HG02610 (cell line): ENCODE measurements around the gene ALX1.

Experiments
- ATAC-seq: cut with Tn5 transposase; IDR thresholded peaks from one replicate; pipeline ENCODE4 v1.9.1; 2021; ENCODE audit warnings: mild to moderate bottlenecking, moderate library complexity; ENCODE audit not compliant: unreplicated experiment

Gene ALX1

DNA sequence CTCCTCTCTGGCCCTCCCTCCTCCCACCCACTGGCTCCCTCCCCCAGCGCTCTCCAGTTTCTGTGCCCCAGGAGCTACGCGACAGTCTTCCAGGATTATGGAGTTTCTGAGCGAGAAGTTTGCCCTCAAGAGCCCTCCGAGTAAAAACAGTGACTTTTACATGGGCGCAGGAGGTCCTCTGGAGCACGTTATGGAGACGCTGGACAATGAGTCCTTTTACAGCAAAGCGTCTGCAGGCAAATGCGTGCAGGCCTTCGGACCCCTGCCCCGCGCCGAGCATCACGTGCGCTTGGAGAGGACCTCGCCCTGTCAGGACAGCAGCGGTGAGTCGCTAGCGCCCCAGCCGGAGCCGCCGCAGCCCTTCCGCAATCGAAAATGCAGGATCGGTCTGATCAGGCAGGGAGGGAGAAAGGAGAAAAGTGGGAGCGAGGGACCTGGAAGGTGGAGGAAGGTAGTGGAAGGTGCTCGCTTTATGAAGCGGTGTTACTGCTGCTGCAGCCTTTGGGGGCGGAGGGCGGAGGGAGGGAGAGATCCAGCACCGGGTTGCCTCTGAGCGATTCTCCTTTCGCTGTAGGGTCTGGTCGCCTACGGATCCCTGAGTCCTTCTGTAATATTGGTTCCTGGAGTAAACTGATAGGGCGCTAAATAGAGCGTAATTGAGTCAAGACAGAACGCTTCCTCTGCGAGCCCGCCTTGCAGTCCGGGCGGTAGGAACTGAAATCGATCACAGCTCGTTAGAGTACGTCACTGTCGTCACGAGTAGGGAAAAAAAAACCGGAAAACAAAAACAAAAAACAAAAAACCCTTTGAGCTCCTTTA lies at the start of gene ALX1:
Gene ALX1 (plus strand): TSS at position 56 of the 819 bp plus-strand sequence. CDS start 42 bp downstream, at position 98.
- ATAC-seq, result no peak

DNA sequence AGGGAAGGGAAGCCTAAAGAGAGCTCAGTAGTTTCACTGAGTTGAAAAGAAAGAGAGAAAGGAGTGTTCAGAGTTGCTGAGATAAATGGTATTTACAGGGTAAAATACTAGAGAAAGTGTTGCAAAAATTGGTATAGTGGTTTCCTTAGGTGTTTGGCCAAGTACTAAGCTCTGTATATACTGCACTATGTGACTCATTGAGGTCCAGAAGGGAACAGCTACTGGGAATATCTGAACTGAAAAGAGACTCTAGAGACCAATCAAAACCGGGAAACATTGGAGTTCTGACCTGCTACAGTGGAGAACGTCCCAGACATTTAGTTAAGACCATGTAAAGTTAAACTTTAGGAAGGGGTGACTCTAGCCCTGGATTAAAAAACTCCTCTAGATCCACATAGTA lies 42.7 kb upstream of the ALX1 start:
- no peak for ATAC-seq

DNA sequence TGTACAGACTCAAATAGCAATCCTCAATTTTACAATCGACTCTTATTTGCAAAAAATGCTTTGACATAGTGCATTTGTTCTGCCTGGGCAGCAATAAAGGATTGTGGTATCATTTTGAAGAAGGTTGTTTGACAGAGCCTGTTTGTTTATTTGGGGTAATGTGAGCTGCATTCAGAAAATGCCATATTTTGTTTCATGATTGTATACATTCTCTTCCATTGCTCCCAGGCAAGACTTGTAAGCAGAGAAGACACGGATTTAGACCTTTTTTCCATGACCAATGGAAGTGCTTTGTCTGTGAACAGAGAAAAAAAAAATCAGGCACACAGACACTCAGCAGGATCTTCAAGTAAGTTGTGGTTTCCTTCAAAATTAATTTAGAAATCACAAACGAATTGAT lies 35.5 kb upstream of the ALX1 start:
- no peak for ATAC-seq

DNA sequence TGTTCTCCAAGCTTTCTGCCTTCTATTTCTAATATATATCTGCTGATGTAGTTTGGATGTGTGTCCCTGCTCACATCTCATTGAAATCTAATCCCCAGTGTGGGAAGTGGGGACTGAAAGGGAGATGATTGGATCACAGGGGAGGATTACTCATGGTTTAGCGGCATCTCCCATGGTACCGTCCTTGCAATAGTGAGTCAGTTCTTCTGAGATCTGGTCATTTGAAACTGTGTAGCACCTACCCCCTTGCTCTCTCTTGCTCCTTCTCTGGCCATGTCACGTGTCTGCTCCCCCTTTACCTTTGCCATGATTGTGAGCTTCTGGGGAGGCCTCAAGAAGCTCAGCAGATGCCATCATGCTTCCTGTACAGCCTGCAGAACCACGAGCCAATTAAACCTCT lies 26.2 kb upstream of the ALX1 start:
- no peak for ATAC-seq

DNA sequence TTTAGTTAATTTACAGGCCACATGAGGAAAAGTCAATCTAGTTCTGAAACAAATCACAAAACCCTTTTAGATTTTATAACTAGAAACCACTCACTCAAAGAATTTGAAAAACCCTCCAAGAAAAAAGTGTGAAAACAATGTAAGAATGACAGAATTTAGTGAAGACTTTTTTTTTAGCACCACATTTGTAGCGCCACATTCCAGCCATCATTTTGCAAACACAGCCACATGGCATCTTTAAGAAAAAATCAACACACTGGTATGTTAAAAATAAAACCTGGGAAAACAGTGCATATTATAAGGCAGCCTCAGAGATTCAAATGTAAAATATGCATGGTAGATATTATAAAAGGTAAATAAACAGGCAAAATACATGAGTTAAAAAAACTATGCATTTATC lies 22.3 kb upstream of the ALX1 start:
- no peak for ATAC-seq

DNA sequence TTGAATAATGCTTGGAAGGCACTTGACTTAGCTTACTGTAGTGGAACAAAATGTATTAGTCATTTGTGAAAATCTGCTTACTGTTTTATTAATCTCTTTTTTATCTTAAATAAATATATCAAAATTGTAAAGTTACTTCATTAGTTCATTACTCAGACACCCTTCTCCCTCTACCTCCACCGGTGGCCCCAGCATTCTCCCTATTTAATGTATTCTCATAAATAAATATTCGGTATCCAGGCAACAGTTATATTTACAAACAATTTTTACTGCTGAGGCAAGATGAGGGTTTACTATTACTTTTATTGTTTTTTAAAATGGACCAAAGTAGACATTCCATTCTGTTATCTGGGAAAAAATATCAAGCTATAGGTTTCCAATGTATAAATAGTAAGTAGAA lies 19.6 kb upstream of the ALX1 start:
- ATAC-seq, result no peak

DNA sequence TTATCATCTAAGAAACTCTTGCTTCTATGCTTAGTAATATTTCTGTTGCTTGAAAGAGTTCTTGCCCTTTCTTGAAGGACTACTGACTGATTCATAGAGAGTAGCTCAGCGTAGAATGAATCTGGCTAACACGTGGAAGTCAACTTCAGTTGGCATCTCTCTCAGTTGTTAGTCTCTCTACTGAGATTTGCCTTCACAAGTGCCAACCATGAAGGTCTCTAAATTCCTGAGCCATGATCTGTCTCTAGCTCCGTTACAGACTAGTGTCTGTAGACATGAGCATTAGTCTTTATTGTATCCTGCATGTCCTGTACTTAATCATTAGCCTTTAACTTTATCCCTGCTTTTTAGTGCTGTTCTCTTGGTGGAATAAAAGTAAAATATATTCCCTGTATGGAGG lies 19.1 kb upstream of the ALX1 start:
- no peak for ATAC-seq

DNA sequence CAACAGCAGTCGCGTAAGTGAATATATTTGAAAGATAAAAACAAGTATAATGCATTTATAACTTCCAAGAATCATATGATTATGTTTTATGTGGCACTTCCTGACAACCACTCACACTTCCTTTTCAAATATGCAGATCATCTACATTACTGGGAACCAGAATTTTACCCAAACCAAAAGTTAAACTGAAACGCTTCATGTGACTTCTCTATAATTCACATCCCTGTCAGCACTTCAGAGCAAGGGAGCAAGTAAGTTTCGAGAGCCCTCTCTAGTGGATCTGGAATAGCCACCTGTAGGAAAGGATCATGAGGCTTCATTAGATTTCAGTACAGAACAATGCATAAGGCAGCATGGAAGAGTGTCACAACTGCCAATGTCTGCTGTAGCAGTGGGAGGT lies 13.7 kb upstream of the ALX1 start:
- no peak for ATAC-seq

DNA sequence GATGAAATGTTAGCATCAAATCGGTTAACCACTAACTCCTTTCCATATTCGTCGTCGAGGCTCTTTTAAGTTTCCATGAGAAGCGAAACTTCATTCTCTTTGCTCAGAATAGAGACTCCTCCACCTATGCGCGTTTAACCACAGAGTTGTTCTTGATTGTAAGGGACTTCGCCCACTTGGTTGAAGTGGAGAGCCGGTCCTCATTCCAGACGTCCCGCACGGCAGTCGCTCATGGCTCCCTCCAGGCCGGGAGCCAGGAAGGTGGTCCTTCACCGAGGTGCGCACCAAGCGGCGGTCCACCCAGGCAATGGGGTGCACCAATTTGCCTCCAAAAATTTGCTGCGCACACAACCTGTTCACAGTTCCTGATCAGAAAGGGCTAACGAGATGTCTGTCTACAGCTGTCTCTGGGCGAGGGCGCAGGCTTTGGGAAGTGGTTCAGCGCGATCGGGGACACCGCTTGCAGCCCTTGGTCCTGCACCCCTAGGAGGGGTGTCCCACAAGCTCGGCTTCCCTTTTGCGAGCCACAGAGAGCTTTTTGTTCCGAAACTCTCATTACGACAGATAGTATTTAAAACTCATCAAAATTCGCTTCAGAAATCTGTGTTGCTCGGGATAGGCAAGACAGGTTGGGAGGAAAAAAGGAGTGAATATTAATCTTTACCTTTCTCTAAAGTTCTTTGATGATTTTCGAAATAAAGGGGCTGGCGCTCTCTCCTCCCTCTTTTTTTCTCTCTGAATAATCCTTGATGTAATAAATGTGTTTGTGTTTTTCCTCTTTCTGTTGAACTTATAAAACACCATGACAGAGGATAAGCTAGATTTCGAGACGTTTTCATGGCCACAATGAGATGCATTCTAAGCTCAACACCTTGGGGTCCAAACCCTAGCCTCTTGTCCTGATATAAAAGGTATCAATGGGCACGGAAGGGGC lies 6.4 kb upstream of the ALX1 start:
- ATAC-seq, result peak; percentile 55

DNA sequence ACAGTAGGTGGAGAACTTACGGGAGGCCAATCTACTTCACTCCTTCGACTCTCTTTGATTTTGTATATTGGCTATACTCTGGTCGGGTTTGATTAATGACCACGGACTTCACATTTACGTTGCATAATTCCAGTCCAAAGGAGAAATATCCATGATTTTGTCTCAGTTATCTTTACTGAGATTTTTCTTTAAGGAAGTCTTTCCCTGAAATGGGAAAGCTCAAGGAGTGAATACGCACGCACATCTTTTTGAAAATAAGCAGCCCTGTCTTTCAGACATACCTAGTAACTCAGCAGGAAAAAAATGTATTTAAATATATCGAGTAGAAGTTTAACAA lies 5.7 kb upstream of the ALX1 start:
- no peak for ATAC-seq

DNA sequence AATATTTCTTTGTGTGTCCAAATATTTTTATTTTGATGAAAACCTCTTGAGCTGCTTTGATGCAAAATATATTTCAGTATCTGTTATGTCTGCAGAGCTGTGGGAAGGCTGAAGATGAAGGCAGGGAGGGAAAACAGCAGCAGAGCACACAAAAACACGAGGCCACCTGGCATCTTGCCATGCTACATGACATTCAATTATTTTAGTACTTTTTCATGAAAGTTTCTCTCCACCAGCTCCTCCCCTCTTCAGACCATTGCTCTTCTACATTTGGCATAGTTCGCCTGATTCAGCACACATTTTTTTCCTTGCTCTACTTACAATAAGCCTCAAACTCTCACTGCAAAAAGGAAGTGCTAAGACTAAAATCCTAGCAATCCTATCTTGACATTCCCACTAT lies 4.6 kb upstream of the ALX1 start:
- no peak for ATAC-seq

DNA sequence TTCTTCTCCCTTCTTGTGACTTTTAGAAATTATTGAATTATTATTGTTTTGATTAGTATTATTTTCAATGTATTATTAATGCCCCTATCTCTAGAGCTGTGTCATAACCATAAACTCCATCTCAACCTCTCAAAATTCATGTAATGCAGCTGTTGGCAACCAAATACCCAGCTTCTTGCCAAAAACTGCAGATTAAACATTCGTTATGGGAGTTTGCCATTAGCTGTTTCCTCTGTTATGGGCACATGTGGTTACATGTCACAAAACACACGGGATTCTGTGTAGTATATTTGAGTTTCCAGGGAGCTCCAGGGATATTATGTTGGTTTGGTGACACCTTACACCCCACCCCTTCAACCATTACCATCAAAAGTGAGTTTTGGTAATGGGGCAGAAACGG lies 2.8 kb upstream of the ALX1 start:
- ATAC-seq, result no peak

DNA sequence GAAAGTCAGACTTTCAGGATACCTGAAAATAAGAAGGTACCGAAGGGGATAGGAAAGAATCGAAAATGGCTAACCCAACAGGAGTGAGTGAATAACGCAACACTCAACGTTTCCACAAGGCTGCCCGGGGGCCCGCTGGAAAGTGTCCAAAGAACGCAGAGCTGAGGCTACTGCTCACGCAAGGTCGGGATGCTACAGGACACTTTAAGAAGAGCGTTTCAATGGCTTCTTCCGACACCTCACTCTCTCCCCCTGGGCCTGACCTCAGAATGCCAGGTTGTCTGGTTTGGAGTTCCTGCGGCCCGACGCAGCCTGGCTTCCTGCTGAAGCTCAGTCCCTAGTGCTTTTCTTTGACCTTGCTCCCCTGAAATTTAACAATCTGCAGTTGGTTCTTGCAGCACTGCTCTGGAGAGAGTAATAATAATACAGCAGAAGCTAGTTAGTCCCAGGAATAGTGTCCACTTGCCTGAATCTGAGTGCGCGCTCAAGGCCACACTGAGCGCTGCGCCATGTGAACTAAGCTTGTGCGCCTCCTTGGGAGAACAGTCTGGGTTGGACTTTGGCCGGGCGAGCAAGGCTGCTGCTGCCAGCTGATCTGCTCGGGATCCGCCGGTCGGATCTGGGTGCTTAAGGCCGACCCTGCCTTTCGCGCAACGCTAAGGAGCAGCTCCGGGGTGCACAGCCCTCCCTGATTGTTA lies 2.0 kb upstream of the ALX1 start:
- no peak for ATAC-seq

DNA sequence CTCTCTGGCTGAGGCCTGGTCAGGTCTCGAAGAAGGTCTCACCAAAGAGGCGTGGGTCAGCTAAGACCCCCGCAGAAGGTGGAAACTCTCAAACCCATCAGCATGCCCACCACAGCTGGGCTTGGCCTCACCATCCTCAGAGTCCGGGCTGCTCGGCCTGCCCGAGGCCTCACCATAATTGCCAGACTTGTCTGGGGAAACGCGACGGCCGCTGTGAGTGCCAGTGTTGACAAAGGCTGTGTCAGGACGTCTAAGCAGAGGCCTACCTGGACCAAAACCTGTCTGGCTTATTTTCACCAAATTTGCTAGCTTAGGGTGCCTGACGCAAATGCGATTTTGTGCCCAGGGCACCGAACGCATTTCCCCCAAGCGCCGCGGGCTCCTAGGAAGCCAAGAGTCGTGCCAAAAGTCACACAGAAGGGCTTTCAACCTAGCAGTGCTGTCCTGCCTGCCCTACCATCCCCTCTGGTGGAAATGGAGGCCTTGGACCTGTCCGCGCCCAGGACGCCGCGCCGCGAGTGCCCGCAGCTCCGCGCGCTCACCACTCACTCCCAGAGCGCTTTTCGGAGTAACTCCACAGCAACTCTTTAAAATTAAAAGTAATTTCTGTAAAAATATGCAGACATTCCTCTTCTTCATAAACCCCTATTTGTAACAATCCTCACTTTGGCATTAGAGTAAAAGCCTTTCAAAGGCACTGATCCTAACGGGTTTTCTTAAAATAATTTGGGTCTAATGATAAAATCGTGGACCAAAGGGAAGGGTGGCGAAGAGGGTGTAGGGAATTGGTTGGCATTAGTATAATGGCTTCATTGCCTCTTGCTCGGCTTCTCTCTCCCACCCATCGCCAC lies 1.2 kb upstream of the ALX1 start:
- ATAC-seq, result no peak

DNA sequence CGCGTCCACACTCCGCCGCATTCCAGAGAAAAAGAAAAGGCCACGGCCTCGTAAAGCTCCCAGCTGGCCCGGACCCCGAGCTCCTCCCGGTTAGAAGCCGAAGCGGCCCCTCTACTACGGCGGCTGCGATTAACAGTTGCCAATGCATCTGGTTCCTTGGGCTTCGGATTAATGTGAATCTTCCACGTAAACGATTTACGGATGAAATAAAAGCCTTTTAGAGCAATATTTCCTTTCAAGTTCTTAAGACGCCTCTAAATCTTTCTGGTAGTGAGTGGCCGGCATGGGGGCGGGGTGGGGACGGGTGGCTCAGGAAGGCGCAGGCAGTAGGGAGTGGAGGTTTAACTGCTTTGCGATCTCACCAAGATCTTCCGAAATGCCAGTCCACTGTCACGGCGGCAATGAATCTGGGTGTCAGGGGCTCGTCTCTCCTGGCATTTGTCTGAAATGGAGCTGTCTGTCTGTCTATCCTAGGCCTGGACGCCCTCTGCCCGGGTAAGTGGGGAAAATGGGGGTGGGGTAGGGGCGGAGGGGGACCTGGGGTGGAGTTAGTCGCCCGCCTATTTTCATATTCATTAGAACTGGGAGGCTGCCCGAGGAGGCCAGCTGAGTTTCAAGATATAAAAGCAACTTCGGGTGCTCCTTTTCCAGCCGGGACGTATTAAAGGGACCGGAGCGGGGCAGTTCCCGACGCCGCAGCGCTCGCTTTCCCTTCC lies 413 bp upstream of the ALX1 start:
- no peak for ATAC-seq

DNA sequence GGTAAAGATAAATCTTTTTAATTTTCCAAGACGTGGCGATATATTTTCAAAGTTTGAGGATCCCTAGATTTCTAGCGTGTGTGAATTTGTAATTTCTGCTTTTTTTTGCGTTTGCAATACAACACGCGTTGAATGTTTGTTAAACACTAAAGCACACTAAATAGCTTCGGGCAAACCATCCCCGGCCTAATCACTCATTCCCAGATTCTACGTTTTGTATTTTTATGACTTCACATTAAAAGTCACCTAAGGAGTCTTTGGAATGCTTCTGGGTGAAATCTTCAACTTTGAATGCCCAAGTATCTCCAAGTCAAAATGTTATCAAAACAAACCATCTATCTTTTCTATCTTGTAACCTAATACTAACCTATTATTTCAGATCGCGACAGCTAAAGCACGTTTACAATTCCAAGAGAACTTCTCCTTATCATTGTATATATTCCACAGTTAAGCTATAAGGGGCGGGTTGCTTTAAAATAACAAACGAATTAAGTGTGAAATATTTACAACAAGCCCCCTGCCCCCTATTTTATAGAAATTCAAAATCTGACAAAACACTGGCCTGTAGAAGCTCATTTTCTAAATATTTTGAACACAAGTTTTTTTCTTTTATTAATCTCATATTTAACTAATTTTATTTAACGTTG lies 1.1 kb downstream of the ALX1 start:
- ATAC-seq, result no peak

DNA sequence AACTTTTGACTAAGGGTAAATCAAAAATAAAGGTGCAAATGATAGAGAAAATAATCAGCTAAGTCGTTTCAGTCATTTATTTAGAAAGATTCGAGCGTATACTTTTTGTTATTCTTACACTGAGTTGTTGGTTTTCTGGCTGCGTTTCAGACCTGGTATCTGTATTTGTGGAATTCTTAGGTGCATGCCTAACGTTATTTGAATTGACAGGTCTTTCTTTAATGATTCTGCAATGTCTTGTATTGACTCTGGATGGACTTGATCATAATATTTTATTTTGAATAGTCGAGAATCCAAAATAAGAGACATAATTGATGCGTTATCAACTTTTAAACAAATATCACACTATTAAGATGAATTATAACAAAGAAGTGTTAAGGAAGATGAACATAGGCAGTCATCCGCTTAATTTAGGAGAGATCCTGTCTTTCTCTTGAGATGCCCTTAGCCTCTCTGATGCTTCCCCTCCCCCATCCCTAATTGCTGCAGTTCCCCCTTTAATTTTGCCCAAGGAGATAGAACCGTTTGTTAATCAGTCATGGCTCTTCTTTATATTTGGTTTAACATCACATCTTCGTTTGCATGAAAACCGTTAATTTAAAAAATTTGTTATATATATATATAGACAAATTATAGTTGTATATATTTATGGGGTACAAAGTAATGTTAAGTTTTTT lies 1.8 kb downstream of the ALX1 start:
- ATAC-seq, result no peak

DNA sequence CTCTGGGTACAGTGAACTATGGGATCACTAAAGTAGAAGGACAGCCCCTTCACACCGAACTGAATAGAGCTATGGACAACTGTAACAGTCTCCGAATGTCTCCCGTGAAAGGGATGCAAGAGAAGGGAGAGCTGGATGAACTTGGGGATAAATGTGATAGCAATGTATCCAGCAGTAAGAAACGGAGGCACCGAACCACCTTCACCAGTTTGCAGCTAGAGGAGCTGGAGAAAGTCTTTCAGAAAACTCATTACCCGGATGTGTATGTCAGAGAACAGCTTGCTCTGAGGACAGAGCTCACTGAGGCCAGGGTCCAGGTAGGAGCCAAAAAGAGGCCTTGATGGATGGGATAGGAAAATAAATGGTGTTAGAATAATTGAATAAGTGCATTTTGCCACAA lies 3.5 kb downstream of the ALX1 start:
- no peak for ATAC-seq

DNA sequence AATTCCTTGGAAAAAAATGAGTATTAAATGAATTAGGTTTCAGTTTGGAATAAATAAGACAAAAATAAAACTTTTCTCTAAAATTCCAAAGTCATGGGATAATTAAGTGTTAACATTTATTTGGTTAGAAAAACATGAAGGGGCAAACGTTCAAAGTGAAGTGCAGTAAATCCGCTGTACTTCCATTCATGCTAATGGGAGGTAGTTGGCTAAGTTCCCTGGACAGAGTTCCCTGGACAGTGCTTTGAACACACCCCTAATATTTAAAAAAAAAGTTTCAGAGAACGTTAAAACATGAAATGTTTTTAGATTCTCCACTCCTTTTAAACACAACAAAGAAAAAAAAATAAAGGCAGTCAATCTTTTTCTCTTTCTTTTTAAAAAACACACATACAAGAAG lies 16.3 kb downstream of the ALX1 start:
- no peak for ATAC-seq
